H9 (cell line): ENCODE data around the gene GBE1. TPM values are rescaled to one million over a fixed set of nuclear protein-coding genes. Genes with fewer than 3 reads are reported as not detected.

Experiments
- DNase-seq: peaks from one replicate; pipeline ENCODE4 v3.0.0-alpha.2; 2017
- H2AFZ ChIP-seq: one replicate; pipeline ENCODE4 v1.6.1; 2013; ENCODE audit warnings: mild to moderate bottlenecking, low read length, control low read depth, moderate library complexity
- H2AK5ac ChIP-seq: 2 replicates; pipeline ENCODE4 v1.6.1; 2013; ENCODE audit warnings: low read length, control low read depth, mixed read lengths; ENCODE audit not compliant: insufficient read length
- H2BK120ac ChIP-seq: one replicate; pipeline ENCODE4 v1.6.1; 2013; ENCODE audit warnings: low read depth, mild to moderate bottlenecking, low read length, control low read depth, inconsistent platforms; ENCODE audit not compliant: poor library complexity, severe bottlenecking
- H2BK12ac ChIP-seq: 2 replicates; pipeline ENCODE4 v1.6.1; 2013; ENCODE audit warnings: low read length, control low read depth, mixed read lengths, low read depth; ENCODE audit not compliant: insufficient read length
- H2BK15ac ChIP-seq: 2 replicates; pipeline ENCODE4 v1.6.1; 2013; ENCODE audit warnings: low read depth, low read length, control low read depth
- H2BK20ac ChIP-seq: one replicate; pipeline ENCODE4 v1.6.1; 2013; ENCODE audit warnings: low read depth, mild to moderate bottlenecking, low read length, control low read depth, inconsistent platforms; ENCODE audit not compliant: poor library complexity, severe bottlenecking
- H2BK5ac ChIP-seq: 2 replicates; pipeline ENCODE4 v1.6.1; 2013; ENCODE audit warnings: low read length, control low read depth, mixed read lengths; ENCODE audit not compliant: insufficient read length
- H3K14ac ChIP-seq: 2 replicates; pipeline ENCODE4 v1.6.1; 2013; ENCODE audit warnings: low read length, control low read depth; ENCODE audit not compliant: insufficient read depth
- H3K18ac ChIP-seq: 2 replicates; pipeline ENCODE4 v1.6.1; 2013; ENCODE audit warnings: low read depth, mild to moderate bottlenecking, mixed read lengths, low read length, control low read depth; ENCODE audit not compliant: insufficient read length
- H3K23ac ChIP-seq: 2 replicates; pipeline ENCODE4 v1.6.1; 2013; ENCODE audit warnings: low read length, control low read depth, mixed read lengths, low read depth; ENCODE audit not compliant: insufficient read length
- H3K23me2 ChIP-seq: 2 replicates; pipeline ENCODE4 v1.6.1; 2013; ENCODE audit warnings: low read depth, mild to moderate bottlenecking, mixed read lengths, low read length, control low read depth; ENCODE audit not compliant: insufficient read length, poor library complexity, severe bottlenecking
- H3K27ac ChIP-seq: 2 replicates; pipeline ENCODE4 v1.5.1; 2013; ENCODE audit warnings: low read length, control low read depth, mixed read lengths, low read depth; ENCODE audit not compliant: insufficient read length
- H3K27me3 ChIP-seq: 2 replicates; pipeline ENCODE4 v1.6.1; 2013; ENCODE audit warnings: low read length, control low read depth, inconsistent platforms; ENCODE audit not compliant: insufficient read depth
- H3K4ac ChIP-seq: 2 replicates; pipeline ENCODE4 v1.6.1; 2013; ENCODE audit warnings: low read depth, mild to moderate bottlenecking, control low read depth, inconsistent platforms, low read length, moderate library complexity
- H3K4me1 ChIP-seq: 2 replicates; pipeline ENCODE4 v1.6.1; 2013; ENCODE audit warnings: low read length, control low read depth, inconsistent platforms; ENCODE audit not compliant: insufficient read depth
- H3K4me2 ChIP-seq: 2 replicates; pipeline ENCODE4 v1.6.1; 2013; ENCODE audit warnings: low read length, control low read depth, mixed read lengths; ENCODE audit not compliant: insufficient read length, insufficient read depth
- H3K56ac ChIP-seq: 2 replicates; pipeline ENCODE4 v1.6.1; 2013; ENCODE audit warnings: low read depth, mild to moderate bottlenecking, mixed read lengths, low read length, control low read depth; ENCODE audit not compliant: insufficient read length
- H3K79me1 ChIP-seq: 2 replicates; pipeline ENCODE4 v1.6.1; 2013; ENCODE audit warnings: low read depth, mild to moderate bottlenecking, moderate library complexity, low read length, control low read depth, inconsistent platforms; ENCODE audit not compliant: insufficient read depth, poor library complexity, severe bottlenecking
- H3K79me2 ChIP-seq: 2 replicates; pipeline ENCODE4 v1.6.1; 2013; ENCODE audit warnings: low read length, control low read depth, inconsistent platforms; ENCODE audit not compliant: insufficient read depth
- H3K9ac ChIP-seq: 2 replicates; pipeline ENCODE4 v1.6.1; 2013; ENCODE audit warnings: low read length, control low read depth, mixed read lengths; ENCODE audit not compliant: insufficient read length; ENCODE audit errors: extremely low read depth
- H3K9me3 ChIP-seq: one replicate; pipeline ENCODE4 v1.6.1; 2013; ENCODE audit warnings: low read depth, low read length, inconsistent platforms; ENCODE audit not compliant: control insufficient read depth
- H3T11ph ChIP-seq: one replicate; pipeline ENCODE4 v1.6.1; 2013; ENCODE audit warnings: mild to moderate bottlenecking, low read length, control low read depth, inconsistent platforms
- H4K20me1 ChIP-seq: one replicate; pipeline ENCODE4 v1.6.1; 2013; ENCODE audit not compliant: control insufficient read depth, insufficient read length, insufficient read depth
- H4K5ac ChIP-seq: 2 replicates; pipeline ENCODE4 v1.6.1; 2013; ENCODE audit warnings: low read depth, mild to moderate bottlenecking, mixed read lengths, low read length, control low read depth; ENCODE audit not compliant: insufficient read length
- H4K8ac ChIP-seq: replicated peaks from 2 replicates; pipeline ENCODE4 v1.6.1; 2013; ENCODE audit warnings: low read length, control low read depth, mixed read lengths, low read depth; ENCODE audit not compliant: insufficient read length
- H4K91ac ChIP-seq: 2 replicates; pipeline ENCODE4 v1.6.1; 2013; ENCODE audit warnings: low read depth, mild to moderate bottlenecking, moderate library complexity, mixed read lengths, low read length, control low read depth; ENCODE audit not compliant: insufficient read length
- H3K27ac Mint-ChIP-seq, 3 experiments: 2 replicates in 2 of 3; 3 replicates in 1 of 3; pipeline ENCODE4 v1.8.0; 2020 to 2021; ENCODE audit warnings: mixed read lengths in 3 of 3, mild to moderate bottlenecking in 1 of 3, moderate library complexity in 1 of 3
- H3K27me3 Mint-ChIP-seq: 2 replicates; pipeline ENCODE4 v1.8.0; 2021; ENCODE audit warnings: low read depth, mild to moderate bottlenecking, moderate library complexity, mixed read lengths
- H3K36me3 Mint-ChIP-seq, 3 experiments: 2 replicates in 2 of 3; 3 replicates in 1 of 3; pipeline ENCODE4 v1.8.0; 2020 to 2021; ENCODE audit warnings: low read depth in 3 of 3, mixed read lengths in 3 of 3; ENCODE audit not compliant: insufficient read depth in 1 of 3
- H3K4me1 Mint-ChIP-seq, 2 experiments: 2 replicates each; pipeline ENCODE4 v1.8.0; 2020; ENCODE audit warnings: mixed read lengths in 2 of 2
- H3K4me3 Mint-ChIP-seq, 2 experiments: 2 replicates in 1 of 2; 3 replicates in 1 of 2; pipeline ENCODE4 v1.8.0; 2020 to 2021; ENCODE audit warnings: mild to moderate bottlenecking in 2 of 2, mixed read lengths in 2 of 2, moderate library complexity in 1 of 2
- H3K9me3 Mint-ChIP-seq, 2 experiments: 2 replicates in 1 of 2; 3 replicates in 1 of 2; pipeline ENCODE4 v1.8.0; 2020; ENCODE audit warnings: mild to moderate bottlenecking in 2 of 2, mixed read lengths in 2 of 2, moderate library complexity in 1 of 2
- WGBS: extraction: QIAGEN DNeasy Blood & Tissue Kit; methylation state at CpG from one replicate; pipeline ENCODE4 v1.1.7; 2013; ENCODE audit warnings: missing lambda C conversion rate, low lambda C conversion rate, mixed read lengths; ENCODE audit not compliant: insufficient read length; ENCODE audit errors: extremely low coverage; 5-methylcytosine and 5-hydroxymethylcytosine counted together
- total RNA-seq: library from RNA; stranded (reverse); gene quantifications from 2 replicates; pipeline ENCODE4 v1.2.1, GENCODE V29; 2021
- TF ChIP-seq, protein P1 (sequence below): fragments of 200-600 bp; sonication (generic); conservative IDR thresholded peaks from 3 replicates; pipeline ENCODE4 v1.8.0; 2021; ENCODE audit warnings: antibody characterized with exemption, mild to moderate bottlenecking

Gene GBE1
- total RNA-seq, 1 experiment from 2014 or later = 13.8 TPM

DNA sequence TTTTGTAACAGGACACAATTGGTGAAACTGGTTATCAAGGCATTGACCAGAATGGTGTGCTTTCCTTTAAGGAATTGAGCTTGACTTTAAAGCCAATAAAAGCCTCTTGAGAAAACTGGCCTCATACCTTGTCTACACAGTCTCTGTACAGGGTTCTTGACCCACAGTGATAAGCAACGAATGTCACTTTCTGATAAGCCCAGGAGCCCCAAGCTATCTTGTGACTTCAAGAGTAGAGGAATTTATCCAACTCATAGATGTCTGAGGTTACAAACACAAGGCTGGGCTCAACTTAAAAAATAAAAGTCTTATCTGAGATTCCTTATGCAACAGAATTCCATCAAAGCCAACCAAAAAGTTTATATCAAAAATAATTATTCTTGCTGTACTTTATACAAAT lies 212.1 kb downstream of the GBE1 start:
- Histone ChIP-seq H2BK120ac (no peak overlapping the region), H3K27me3 (no peaks in the 10 kb centered on the region), H4K91ac (no peak overlapping the region), H2AFZ (no peak overlapping the region), H3K79me2 (no peaks in the 10 kb centered on the region), H3K9ac (no peak overlapping the region), H3K18ac (no peak overlapping the region), H2BK15ac (no peak overlapping the region), H3K4ac (no peak overlapping the region), H4K8ac (no peak overlapping the region), H2BK5ac (no peak overlapping the region), H3K4me2 (no peak overlapping the region), H3K23me2 (no peaks in the 10 kb centered on the region), H3K79me1 (no peaks in the 10 kb centered on the region), H3K14ac (no peak overlapping the region), H3K23ac (no peak overlapping the region), H3K56ac (no peak overlapping the region), H4K20me1 (no peaks in the 10 kb centered on the region), H2BK20ac (no peak overlapping the region), H3K27ac (no peak overlapping the region), H3K4me1 (no peaks in the 10 kb centered on the region; the same call in 1 of the 2 replicates), H4K5ac (no peak overlapping the region), H3T11ph (no peak overlapping the region), H3K9me3 (no peaks in the 10 kb centered on the region), H2BK12ac (no peak overlapping the region), H2AK5ac (no peak overlapping the region)
- no peak overlapping the region for H3K4me3 Mint-ChIP-seq
- H3K36me3 Mint-ChIP-seq = peaks cover 14 to 24% (median 20%) of the 10 kb centered on the region in 3 experiments; a peak in 6 of 7 replicates
- no peak for DNase-seq
- WGBS = no CpG with 5 or more reads among the region's 1 CpG
- TF ChIP-seq, protein P1, sequence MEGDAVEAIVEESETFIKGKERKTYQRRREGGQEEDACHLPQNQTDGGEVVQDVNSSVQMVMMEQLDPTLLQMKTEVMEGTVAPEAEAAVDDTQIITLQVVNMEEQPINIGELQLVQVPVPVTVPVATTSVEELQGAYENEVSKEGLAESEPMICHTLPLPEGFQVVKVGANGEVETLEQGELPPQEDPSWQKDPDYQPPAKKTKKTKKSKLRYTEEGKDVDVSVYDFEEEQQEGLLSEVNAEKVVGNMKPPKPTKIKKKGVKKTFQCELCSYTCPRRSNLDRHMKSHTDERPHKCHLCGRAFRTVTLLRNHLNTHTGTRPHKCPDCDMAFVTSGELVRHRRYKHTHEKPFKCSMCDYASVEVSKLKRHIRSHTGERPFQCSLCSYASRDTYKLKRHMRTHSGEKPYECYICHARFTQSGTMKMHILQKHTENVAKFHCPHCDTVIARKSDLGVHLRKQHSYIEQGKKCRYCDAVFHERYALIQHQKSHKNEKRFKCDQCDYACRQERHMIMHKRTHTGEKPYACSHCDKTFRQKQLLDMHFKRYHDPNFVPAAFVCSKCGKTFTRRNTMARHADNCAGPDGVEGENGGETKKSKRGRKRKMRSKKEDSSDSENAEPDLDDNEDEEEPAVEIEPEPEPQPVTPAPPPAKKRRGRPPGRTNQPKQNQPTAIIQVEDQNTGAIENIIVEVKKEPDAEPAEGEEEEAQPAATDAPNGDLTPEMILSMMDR = no peak
- peaks cover 10 to 20% of the 10 kb centered on the region in 2 experiments; a peak in 4 of 5 replicates for H3K9me3 Mint-ChIP-seq
- H3K4me1 Mint-ChIP-seq = 0 out of 4 replicates have a peak, but pooled peaks cover 0 to 1% of the 10 kb centered on the region in 2 experiments
- no peak overlapping the region for H3K27ac Mint-ChIP-seq
- H3K27me3 Mint-ChIP-seq = no peaks in the 10 kb centered on the region
